ENCODE results near the gene PTPN6. TPM values are rescaled to one million over a fixed set of nuclear protein-coding genes. Genes with fewer than 3 reads are reported as not detected.

PTPN6 gene
- total and polyA plus RNA-seq, 10 of the 15 experiments (the other 5 are each of a cell fraction or from before 2014, with no cell fraction given) = 229 to 457 (median 370) TPM

DNA sequence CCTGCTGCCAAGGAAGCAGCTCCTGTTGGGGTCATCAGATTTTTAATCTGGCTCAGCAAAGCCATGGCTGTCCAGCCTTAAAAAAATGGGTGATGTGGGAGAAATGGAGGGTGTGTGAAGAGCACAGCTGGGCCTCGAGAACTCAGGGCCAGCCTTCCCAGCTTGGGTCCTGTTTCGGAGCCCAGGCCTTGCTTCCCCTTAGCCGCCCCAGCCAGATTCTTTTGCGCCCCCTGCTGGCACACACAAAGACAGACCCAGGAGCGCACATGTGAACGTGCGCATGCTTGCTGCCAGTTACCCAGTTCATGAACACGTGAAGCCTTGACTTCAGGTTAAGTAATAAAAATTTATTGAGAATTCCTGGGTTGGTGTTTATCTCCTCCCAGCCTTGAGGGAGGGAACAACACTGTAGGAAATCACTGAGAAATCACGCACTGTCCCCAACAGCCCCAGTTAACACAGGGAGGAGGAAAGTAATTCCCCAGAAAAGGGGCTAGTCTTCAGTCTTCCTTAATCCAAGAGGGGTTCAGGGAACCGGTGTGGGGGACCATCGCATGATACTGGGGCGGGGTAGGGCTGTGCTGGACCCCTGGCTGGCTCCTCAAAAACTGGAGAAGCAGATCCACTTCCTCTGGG, 14.0 kb downstream of the PTPN6 start (continued):
- TF ChIP-seq, protein P1, sequence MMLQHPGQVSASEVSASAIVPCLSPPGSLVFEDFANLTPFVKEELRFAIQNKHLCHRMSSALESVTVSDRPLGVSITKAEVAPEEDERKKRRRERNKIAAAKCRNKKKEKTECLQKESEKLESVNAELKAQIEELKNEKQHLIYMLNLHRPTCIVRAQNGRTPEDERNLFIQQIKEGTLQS (IDR thresholded peaks at IDR 0.05; ENCODE audit: borderline replicate concordance, extremely low read depth, low read depth, low read length) = peak; percentile 61; the same call in 1 of the 2 replicates
- TF ChIP-seq ZNF384 (IDR thresholded peaks at IDR 0.05; ENCODE audit: borderline replicate concordance, low read depth, low read length) = no peak
- peak; percentile 80 for TF ChIP-seq RAD51 (IDR thresholded peaks at IDR 0.05)
- no peak for TF ChIP-seq SP1 (IDR thresholded peaks at IDR 0.05; ENCODE audit: low read depth, low read length)
- 0 out of 4 replicates have a peak, but pooled peaks of 1 of the 2 experiments have one; percentile 37 for TF ChIP-seq IKZF2 (IDR thresholded peaks at IDR 0.05)
- TF ChIP-seq BMI1 (IDR thresholded peaks at IDR 0.05; ENCODE audit: borderline replicate concordance) = no peak
- no peak for TF ChIP-seq POLR2AphosphoS2 (IDR thresholded peaks at IDR 0.05; ENCODE audit: low read depth, low read length)
- TF ChIP-seq, protein P2, sequence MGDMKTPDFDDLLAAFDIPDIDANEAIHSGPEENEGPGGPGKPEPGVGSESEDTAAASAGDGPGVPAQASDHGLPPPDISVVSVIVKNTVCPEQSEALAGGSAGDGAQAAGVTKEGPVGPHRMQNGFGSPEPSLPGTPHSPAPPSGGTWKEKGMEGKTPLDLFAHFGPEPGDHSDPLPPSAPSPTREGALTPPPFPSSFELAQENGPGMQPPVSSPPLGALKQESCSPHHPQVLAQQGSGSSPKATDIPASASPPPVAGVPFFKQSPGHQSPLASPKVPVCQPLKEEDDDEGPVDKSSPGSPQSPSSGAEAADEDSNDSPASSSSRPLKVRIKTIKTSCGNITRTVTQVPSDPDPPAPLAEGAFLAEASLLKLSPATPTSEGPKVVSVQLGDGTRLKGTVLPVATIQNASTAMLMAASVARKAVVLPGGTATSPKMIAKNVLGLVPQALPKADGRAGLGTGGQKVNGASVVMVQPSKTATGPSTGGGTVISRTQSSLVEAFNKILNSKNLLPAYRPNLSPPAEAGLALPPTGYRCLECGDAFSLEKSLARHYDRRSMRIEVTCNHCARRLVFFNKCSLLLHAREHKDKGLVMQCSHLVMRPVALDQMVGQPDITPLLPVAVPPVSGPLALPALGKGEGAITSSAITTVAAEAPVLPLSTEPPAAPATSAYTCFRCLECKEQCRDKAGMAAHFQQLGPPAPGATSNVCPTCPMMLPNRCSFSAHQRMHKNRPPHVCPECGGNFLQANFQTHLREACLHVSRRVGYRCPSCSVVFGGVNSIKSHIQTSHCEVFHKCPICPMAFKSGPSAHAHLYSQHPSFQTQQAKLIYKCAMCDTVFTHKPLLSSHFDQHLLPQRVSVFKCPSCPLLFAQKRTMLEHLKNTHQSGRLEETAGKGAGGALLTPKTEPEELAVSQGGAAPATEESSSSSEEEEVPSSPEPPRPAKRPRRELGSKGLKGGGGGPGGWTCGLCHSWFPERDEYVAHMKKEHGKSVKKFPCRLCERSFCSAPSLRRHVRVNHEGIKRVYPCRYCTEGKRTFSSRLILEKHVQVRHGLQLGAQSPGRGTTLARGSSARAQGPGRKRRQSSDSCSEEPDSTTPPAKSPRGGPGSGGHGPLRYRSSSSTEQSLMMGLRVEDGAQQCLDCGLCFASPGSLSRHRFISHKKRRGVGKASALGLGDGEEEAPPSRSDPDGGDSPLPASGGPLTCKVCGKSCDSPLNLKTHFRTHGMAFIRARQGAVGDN (IDR thresholded peaks at IDR 0.05) = peak; percentile 89
- TF ChIP-seq ZBTB4 (CRISPR knock-in tag; IDR thresholded peaks at IDR 0.05) = no peak
- peak; percentile 24 for TF ChIP-seq MYC (IDR thresholded peaks at IDR 0.05; ENCODE audit: insufficient read depth, insufficient read length, insufficient replicate concordance, low read length, severe bottlenecking)
- no peak for TF ChIP-seq PRDM15 (CRISPR knock-in tag; IDR thresholded peaks at IDR 0.05)

Measured in GM12878 (cell line).